ENCODE data around the gene CAMTA1.

CAMTA1 gene

GRCh38 chr1:7747605-7748004, 962.4 kb downstream of the CAMTA1 start:
- H3K4me3 ChIP-seq (ENCODE audit: low read depth, low read length): no peak overlapping the region
- DNase-seq (ENCODE audit: low read depth): no peak
- no peak for TF ChIP-seq CTCF (conservative IDR thresholded peaks at IDR 0.05; ENCODE audit: low read depth, low read length)

GRCh38 chr1:7749126-7749525, 963.9 kb downstream of the CAMTA1 start:
- DNase-seq (ENCODE audit: low read depth): no peak
- no peak for TF ChIP-seq CTCF (conservative IDR thresholded peaks at IDR 0.05; ENCODE audit: low read depth, low read length)
- H3K4me3 ChIP-seq (ENCODE audit: low read depth, low read length): no peak overlapping the region

- no peak overlapping the region for H3K4me3 ChIP-seq (ENCODE audit: low read depth, low read length)
- TF ChIP-seq CTCF (conservative IDR thresholded peaks at IDR 0.05; ENCODE audit: low read depth, low read length): no peak
- no peak for DNase-seq (ENCODE audit: low read depth)
Measured at GRCh38 chr1:7751174-7751573, 965.9 kb downstream of the CAMTA1 start.

GRCh38 chr1:7752512-7753417, 967.5 kb downstream of the CAMTA1 start:
- TF ChIP-seq CTCF (conservative IDR thresholded peaks at IDR 0.05; ENCODE audit: low read depth, low read length): peak; percentile 79
- peak overlapping the region; percentile 54 for H3K4me3 ChIP-seq (ENCODE audit: low read depth, low read length)

GRCh38 chr1:7753641-7754040, 968.4 kb downstream of the CAMTA1 start:
- no peak for TF ChIP-seq CTCF (conservative IDR thresholded peaks at IDR 0.05; ENCODE audit: low read depth, low read length)
- H3K4me3 ChIP-seq (ENCODE audit: low read depth, low read length): no peak overlapping the region
- DNase-seq (ENCODE audit: low read depth): no peak

More at GRCh38 chr1:7752512-7753417, 967.5 kb downstream of the CAMTA1 start:
- peak; percentile 85 for DNase-seq (ENCODE audit: low read depth)

- TF ChIP-seq CTCF (conservative IDR thresholded peaks at IDR 0.05; ENCODE audit: low read depth, low read length): no peak
- no peak overlapping the region for H3K4me3 ChIP-seq (ENCODE audit: low read depth, low read length)
- DNase-seq (ENCODE audit: low read depth): no peak
Measured at GRCh38 chr1:7754234-7754633, 969.0 kb downstream of the CAMTA1 start.

GRCh38 chr1:7755448-7755847, 970.2 kb downstream of the CAMTA1 start:
- peak; percentile 61 for TF ChIP-seq CTCF (conservative IDR thresholded peaks at IDR 0.05; ENCODE audit: low read depth, low read length)
- no peak overlapping the region for H3K4me3 ChIP-seq (ENCODE audit: low read depth, low read length)
- DNase-seq (ENCODE audit: low read depth): peak; percentile 55

Data from choroid plexus epithelial cell (primary cell).